Measurements from ENCODE around the gene OMP.

- TF ChIP-seq, protein P1, sequence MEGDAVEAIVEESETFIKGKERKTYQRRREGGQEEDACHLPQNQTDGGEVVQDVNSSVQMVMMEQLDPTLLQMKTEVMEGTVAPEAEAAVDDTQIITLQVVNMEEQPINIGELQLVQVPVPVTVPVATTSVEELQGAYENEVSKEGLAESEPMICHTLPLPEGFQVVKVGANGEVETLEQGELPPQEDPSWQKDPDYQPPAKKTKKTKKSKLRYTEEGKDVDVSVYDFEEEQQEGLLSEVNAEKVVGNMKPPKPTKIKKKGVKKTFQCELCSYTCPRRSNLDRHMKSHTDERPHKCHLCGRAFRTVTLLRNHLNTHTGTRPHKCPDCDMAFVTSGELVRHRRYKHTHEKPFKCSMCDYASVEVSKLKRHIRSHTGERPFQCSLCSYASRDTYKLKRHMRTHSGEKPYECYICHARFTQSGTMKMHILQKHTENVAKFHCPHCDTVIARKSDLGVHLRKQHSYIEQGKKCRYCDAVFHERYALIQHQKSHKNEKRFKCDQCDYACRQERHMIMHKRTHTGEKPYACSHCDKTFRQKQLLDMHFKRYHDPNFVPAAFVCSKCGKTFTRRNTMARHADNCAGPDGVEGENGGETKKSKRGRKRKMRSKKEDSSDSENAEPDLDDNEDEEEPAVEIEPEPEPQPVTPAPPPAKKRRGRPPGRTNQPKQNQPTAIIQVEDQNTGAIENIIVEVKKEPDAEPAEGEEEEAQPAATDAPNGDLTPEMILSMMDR (conservative IDR thresholded peaks at IDR 0.05; ENCODE audit: low read length) = no peak
- TF ChIP-seq EZH2phosphoT487 (IDR thresholded peaks at IDR 0.05; ENCODE audit: borderline replicate concordance) = no peak
These were observed 39.2 kb upstream of the OMP start for GRCh38 chr11:77063407-77063806.
